GM12892 (cell line): ENCODE data around the gene TXNDC17.

Source experiments
- POLR2A ChIP-seq: IDR thresholded peaks from 2 replicates; pipeline ENCODE4 v1.6.1; 2011; ENCODE audit warnings: low read depth, low read length, control low read depth
- POLR2AphosphoS5 ChIP-seq: IDR thresholded peaks from 2 replicates; pipeline ENCODE4 v1.6.1; 2011; ENCODE audit warnings: low read depth, low read length, control low read depth

GRCh38 chr17:6670999-6671398 lies 30.1 kb downstream of the TXNDC17 start:
- TF ChIP-seq POLR2A (no peak), POLR2AphosphoS5 (no peak)
